DMS 273 (cell line): ENCODE results near the gene PRMT5.
"Not testable (repeated sequence)": the region's sequence is repeated elsewhere in the genome, so short reads cannot be mapped to it uniquely, and the experiment has no call there.

Experiments used
- DNase-seq: peaks from one replicate; lab custom pipeline; 2025; ENCODE audit not compliant: unreplicated experiment; lab: John Stamatoyannopoulos, UW

PRMT5 gene

DNA sequence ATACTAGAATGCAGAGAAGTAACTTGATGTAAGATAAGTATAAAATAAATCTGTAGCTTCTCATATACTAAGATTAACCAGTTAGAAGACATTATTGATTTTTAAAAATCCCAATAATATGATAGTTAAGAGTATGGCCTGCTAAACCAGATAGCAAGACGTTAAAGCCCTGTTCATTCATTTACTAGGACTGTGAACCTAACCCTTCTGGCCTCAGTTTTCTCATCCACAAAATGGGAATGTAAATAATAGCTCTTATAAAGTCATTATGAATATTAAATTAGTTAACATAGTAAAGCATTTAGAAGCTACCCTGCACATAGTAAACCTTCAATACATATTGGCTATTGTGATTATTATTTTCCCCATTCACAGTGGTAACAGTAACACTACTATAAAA lies 6.0 kb upstream of the PRMT5 start:
- no peak for DNase-seq

DNA sequence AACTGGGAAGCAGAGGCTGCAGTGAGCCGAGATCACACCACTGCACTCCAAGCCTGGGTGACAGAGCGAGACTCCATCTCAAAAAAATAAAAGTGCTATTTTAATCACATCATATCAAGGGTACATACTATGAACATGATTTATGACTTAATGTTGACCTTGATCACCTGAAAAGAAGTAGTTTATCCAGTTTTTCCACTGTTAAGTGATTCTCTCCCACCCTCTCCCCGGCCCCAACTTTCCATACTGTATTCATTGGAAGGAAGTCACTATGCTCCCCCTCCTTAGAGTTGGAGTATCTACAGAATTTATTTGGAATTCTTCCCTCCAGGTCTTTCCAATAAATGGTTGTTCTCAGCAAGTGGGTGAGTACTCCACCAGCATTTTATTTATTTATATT lies 3.0 kb upstream of the PRMT5 start:
- no peak for DNase-seq

DNA sequence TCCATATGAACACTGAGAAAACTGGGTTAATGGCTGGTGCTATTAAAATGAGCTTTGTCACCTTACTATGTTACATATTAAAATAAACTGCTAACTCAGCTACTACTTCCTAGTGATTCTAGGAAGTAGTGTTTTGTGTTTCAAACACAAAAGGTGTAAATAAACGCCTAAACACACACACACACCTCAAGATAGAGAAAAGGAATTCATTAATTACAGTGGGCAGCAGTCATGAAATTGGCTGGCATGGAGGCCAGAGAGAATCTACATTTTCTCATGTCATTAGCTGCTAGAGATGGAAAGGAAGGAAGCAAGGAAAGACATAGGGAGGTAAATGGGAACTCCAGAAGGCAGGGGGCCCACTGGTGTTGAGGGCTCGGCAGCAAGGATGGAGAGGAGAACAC lies 787 bp upstream of the PRMT5 start:
- DNase-seq: no peak

- peak; percentile 32 for DNase-seq
These were observed 706 bp downstream of the PRMT5 start for GRCh38 chr14:22928237-22929103.

DNA sequence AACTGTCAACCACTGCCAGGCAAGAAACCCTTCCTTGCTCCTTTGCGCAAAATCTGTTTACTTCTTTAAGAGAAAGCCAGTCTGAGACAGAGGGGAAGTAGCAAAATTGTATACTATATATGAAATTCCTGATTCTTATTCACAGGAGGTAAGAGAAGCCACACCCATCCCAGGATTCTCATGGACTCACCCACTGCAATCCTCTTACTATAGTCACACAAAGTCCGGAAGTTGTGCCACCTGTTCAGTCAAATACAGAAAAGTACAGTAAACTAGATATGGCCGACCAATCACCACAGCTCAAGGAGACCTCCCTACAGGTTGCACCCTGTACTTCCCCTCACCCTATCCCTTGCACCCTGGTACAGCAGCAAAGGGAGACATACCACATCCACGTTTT lies 2.9 kb downstream of the PRMT5 start:
- no peak for DNase-seq

- DNase-seq: no peak
These were observed 3.7 kb downstream of the PRMT5 start for GRCh38 chr14:22925513-22925912.

DNA sequence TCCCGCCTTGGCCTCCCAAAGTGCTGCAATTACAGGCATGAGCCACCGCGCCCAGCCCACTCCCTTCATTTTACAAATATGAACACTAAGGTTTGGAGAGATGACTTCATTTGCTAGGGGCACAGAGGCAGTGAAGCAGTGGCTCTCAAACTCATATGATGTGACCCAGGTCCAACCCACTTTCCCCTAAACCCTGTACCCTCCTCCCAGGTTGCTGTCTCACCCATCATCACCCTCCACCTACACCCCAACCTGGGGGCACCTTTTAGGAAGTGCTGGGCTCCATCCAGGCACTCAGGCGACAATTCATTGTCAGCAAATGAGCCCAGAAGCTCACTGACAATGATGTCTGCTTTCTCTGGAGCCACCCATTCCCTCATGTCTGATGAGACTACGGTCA lies 5.4 kb downstream of the PRMT5 start:
- DNase-seq: no peak

- DNase-seq: no peak
These were observed 6.9 kb downstream of the PRMT5 start for GRCh38 chr14:22922294-22922693.

DNA sequence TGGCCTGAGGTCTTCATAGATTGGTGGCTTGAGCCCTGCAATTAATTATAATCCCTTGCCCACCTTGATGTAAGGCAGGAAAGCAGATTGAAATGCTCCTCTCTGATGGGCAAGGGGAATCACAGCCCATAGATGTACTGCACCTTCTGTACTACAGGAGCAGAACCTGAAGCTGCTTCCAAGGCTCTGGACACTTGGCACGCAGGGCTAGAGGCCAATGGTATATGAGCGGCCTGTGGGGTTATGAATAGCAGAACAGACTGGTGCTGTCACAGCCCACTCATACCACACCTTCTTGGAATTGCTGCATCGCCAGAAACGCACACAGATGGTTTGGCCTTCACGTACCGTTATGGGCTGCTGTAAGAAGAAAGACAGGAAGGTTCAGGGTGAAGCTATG lies 8.5 kb downstream of the PRMT5 start:
- no peak for DNase-seq

- no peak for DNase-seq
These were observed 9.6 kb downstream of the PRMT5 start for GRCh38 chr14:22919601-22919921.

GRCh38 chr14:22918804-22919600 lies 10.2 kb downstream of the PRMT5 start, which contains the start of gene RBM23:
Gene RBM23, minus strand, starts transcription at chr14:22919149.
- DNase-seq: peak; percentile 100

DNA sequence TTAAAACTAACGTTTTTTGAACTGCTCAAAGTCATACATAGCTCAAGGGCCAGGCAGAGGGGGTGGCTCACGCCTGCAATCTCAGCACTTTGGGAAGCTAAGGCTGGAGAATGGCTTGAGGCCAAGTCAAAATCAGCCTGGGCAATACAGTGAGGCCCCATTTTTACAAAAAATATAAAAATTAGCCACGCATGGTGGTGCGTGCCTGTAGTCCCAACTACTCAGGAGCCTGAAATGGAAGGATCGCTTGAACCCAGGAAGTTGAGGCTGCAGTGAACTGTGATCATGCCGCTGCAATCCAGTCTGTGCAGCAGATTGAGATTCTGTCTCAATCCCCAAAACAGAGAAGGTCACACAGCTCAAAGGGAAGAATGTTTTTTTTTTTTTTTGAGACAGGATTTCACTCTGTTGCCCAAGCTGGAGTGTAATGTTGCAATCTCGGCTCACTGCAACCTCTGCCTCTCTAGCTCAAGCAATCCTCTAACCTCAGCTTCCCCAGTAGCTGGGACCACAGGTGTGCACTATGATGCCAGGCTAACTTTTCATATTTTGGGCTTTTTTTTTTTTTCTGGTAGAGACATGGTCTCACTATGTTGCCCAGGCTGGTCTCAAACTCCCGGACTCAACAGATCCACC lies 13.2 kb downstream of the PRMT5 start:
- DNase-seq: no peak

DNA sequence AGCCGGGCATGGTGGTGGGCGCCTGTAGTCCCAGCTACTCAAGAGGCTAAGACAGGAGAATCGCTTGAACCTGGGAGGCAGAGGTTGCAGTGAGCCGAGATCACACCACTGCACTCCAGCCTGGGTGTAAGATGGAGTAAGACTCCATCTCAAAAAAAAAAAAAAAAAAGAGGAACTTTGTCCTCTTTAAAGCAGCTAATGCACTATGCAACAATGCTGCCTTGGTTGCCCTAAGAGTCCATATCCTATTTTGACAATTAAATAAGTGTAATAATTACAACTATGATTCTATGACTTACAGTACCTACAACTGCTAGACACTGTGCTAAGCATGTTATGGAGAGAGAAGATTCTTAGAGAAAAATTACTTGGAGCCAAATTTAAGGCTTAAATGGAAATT lies 14.3 kb downstream of the PRMT5 start:
- not testable (repeated sequence) for DNase-seq

DNA sequence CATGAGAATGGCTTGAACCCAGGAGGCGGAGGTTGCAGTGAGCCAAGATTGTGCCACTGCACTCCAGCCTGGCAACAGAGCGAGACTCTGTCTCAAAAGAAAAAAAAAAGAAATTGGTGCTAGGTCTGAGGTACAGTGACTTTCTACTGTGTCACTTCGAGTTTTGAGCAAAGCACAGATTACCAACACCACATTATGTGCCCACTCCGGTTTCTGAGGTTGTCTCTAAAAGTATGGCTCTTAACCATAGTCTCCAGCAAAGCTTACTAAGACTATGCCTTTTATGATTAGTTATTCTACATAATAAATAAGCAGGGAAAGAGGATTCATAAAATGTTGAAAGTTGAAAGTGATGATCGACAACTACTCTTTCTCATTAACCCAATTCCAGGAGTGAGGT lies 18.3 kb downstream of the PRMT5 start:
- no peak for DNase-seq

DNA sequence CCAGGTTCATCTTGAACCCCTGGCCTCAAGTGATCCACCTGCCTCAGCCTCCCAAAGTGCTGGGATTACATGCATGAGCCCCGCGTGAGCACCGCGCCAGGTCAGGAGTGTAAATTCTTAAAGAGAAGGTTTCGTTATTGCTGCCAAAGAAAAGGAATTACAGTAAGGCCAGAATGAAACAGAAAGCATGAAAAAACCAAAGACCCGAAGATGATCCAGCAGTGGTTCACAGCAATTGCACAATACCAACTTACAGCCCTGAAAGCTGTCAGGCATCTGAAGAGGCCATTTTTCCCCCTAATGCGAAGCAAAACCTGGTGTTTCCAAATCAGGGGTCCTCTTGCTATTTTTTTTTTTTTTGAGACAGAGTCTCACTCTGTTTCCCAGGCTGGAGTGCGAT lies 20.6 kb downstream of the PRMT5 start:
- no peak for DNase-seq

- no peak for DNase-seq
These were observed 21.7 kb downstream of the PRMT5 start for GRCh38 chr14:22907429-22907828.

DNA sequence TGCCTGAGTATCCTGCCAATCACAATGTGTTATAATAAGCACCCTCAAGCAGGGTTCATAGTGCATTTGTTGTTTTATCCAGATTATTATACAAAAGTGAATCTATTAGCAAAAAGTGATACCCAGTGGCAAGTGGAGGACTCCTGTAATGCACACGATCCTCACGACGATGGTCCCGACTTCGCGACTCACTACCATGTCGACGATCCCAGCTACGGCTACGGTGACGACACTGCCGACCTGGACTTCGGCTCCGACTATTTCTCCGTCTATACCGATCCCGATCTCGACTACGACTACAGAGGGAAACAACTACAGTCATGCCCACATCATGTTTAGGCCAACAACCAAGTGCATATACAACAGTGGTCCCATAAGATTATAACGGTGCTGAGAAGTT lies 23.1 kb downstream of the PRMT5 start:
- DNase-seq: no peak

GRCh38 chr14:22905627-22906026 lies 23.5 kb downstream of the PRMT5 start:
- no peak for DNase-seq

DNA sequence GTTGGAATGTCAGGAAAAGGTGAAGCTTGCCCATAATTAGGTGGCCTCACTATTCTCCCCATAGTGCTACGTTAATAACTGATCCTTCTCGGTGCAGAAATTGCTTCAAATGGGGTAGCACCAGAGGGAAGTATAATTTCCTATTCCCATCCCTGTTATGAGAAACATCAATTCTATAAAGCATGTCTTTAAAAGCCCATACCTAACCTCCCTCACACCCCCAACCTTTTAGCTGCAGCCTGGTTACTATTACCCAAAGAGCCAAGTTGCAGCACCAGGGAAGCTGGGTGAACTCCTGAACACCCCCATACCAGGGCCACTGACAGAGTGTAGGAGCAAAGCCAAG lies 25.5 kb downstream of the PRMT5 start:
- no peak for DNase-seq

GRCh38 chr14:22901799-22902198 lies 27.4 kb downstream of the PRMT5 start:
- DNase-seq: no peak

- DNase-seq: peak; percentile 86
These were observed 28.9 kb downstream of the PRMT5 start for GRCh38 chr14:22900081-22900799.
